ENCODE measurements around the gene DCP2. TPM values are rescaled to one million over a fixed set of nuclear protein-coding genes. Genes with fewer than 3 reads are reported as not detected.

DCP2 gene
- total RNA-seq, 1 experiment from 2014 or later: 38.3 TPM

DNA sequence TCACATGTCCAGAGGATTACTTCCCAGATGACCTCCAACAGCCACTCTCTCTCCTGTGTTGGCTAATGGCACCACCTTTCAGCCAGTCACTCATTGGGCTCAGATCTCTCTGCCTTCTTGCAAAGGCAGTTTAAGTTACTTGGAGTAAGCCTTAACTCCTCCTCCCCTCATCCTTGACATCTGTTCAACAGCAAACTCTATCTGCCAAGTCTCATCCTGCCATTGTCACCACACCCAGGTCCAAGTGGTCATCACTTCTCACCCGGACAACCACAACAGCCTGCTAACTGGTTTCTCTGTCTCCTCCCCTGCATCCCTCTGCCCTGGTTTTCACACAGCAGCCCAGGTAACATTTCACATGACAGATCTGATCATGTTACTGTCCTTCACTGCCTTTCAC is 58.5 kb downstream of the DCP2 start:
- in situ Hi-C loops (cut with HindIII; ENCODE audit: low pct_unique_long_range_greater_than_20kb, low sequenced_read_pairs): no loop called here
- DNase-seq (ENCODE audit: low read depth, low spot score): no peak

DNA sequence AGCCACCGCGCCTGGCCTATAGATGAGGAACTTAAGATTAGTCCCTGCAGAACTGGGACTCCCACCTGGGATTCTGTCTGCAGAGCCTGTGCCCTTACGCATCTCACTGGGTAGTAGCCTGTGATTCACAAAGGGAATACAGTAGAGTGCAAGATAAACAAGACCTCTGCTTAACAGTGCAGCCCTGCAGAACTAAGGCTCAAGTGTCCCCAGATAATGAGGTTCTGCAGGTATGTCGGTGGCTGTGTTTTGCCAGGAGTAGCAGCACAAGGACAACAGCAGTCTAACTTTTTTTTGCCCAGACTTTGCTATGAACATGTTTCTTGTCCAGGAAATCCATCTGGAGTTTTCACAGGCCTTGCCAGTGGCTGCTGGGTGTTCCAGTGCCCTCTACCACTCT is 59.7 kb downstream of the DCP2 start:
- in situ Hi-C loops (cut with HindIII; ENCODE audit: low pct_unique_long_range_greater_than_20kb, low sequenced_read_pairs): no loop called here
- DNase-seq (ENCODE audit: low read depth, low spot score): no peak

DNA sequence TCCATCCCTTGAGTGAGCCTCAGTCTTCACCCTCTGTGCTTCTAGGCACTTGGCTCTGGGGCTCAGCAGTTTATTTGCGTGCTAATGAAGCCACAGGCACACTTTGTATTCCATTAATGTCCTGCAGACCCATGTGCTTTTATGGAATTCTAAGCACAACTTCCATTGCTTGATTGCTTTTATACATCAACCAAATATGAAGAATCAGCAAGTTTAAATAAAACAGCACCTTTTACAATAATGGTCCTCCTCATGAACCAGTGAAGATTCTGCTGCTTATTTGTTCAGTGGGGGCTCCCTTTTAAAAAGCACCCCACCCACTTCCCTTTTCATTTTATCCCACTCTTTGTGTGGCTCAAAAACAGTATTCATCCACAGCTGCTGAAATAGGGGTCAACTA is 60.2 kb downstream of the DCP2 start:
- in situ Hi-C loops (cut with HindIII; ENCODE audit: low pct_unique_long_range_greater_than_20kb, low sequenced_read_pairs): no loop called here
- no peak for DNase-seq (ENCODE audit: low read depth, low spot score)

DNA sequence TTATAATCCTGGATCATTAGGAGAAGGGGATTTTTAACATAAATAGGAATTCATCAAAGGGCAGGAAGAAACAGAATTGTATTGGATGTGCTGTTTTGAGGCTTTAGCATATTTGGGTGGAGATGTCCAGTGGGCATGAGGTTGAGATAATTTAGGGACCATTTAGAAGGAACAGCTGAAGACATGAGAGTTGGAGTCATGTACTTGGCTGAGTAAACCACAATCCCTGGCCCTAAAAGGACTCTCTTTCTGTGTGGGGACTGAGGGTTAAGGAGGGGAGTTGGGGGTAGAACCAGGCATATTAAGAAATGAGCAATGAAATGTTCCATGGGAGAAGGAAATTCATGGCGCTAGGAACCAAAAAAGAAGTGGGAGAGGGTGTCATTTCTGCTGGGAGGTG is 61.5 kb downstream of the DCP2 start:
- in situ Hi-C loops (cut with HindIII; ENCODE audit: low pct_unique_long_range_greater_than_20kb, low sequenced_read_pairs): no loop called here
- no peak for DNase-seq (ENCODE audit: low read depth, low spot score)

DNA sequence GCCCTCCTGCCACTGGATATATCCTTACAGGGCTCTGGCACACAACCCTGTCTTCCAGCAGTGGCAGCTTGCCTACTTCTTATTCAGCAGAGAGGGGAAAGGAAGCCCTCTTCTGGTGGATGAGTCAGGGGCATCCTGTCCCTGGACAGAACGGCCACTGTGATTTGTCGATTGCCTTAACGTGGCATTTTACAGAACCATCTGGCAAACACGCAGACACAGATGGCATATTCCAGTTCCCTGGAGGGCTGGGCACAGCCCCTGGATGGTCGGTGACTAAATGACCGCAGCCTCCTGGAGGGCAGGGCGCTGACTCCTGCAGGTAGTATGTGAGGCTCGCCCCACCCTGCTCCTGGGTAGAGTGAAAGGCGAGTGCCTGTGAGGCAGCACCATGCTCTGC is 62.1 kb downstream of the DCP2 start:
- in situ Hi-C loops (cut with HindIII; ENCODE audit: low pct_unique_long_range_greater_than_20kb, low sequenced_read_pairs): no loop called here
- DNase-seq (ENCODE audit: low read depth, low spot score): peak; percentile 17

DNA sequence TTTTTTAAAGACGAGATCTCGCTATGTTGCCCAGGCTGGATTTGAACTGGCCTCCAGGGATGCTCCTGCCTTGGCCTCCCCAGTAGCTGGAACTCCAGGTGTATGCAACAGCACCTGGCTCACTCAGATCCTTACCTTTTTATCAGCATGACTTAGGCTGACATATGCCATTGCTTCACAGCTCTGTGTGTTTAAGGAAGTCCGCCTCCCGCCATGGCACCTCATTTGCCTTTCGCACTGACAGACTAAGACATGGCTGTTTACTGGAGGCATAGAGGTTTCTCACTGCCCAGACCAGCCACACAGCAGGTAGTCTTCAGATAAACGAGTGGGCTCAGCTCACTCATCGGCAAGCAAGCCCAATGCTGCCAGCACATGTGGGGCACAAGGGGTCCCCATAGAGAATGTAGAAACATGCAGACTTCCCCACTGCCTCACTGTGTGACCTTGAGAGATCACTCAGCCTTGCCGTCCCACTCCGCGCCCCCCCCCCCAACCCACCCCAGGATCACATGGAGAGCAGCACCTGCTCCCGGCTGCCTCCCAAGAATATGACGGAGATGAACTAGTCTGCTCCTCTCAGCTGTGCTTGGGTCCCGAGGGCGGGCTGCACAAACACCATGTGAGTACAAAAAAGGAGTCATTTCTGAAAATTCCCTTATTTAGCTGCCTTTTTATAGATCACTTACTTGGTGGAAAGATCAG is 62.8 kb downstream of the DCP2 start:
- in situ Hi-C loops (cut with HindIII; ENCODE audit: low pct_unique_long_range_greater_than_20kb, low sequenced_read_pairs): no loop called here

DNA sequence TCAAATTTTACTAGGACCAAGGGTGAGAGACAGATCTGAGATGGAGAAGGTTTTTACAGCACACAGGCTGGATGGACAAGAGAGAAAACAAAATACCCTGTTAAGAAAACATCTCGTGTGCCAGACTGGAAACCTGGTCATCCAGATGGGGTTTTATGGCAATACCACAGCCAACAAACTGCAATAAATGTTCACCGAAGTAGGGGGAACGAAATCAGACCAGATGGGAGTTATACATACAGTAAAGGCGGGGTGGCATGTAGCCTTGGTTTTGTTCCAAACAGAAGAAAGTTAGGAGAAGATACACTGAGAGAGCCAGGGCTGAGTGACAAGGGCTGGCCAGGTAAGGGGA is 63.3 kb downstream of the DCP2 start:
- in situ Hi-C loops (cut with HindIII; ENCODE audit: low pct_unique_long_range_greater_than_20kb, low sequenced_read_pairs): no loop called here
- no peak for DNase-seq (ENCODE audit: low read depth, low spot score)

More for the DNA sequence above, 62.8 kb downstream of the DCP2 start:
- no peak for DNase-seq (ENCODE audit: low read depth, low spot score)

DNA sequence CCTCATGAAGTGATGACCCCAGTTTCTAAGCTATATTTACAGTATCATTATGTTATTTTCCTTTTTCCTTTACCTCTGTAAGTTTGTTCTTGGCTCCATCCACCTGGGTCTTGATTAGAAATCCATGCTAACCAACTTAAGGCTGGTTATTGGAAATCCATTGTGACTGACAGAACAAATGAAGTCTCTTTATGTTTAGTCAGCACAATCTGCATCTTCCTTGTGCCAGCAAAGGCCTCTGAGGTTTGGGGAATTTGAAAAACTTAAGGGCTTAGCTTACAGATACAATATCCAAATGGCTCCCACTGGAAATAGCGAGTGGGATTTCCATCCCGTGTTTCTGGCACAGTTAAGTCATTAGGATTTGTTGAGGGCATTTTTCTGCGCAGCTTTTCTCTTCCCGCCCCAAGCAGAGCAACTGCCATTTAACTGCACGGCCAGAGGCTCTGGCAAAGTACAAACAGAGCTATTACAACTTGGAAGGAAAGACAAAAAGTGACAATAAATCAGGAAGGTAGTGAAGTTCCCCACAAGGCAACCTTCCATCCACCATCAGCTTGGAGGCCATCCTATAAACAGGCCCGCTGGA is 64.2 kb downstream of the DCP2 start:
- DNase-seq (ENCODE audit: low read depth, low spot score): no peak
- in situ Hi-C loops (cut with HindIII; ENCODE audit: low pct_unique_long_range_greater_than_20kb, low sequenced_read_pairs): no loop called here

DNA sequence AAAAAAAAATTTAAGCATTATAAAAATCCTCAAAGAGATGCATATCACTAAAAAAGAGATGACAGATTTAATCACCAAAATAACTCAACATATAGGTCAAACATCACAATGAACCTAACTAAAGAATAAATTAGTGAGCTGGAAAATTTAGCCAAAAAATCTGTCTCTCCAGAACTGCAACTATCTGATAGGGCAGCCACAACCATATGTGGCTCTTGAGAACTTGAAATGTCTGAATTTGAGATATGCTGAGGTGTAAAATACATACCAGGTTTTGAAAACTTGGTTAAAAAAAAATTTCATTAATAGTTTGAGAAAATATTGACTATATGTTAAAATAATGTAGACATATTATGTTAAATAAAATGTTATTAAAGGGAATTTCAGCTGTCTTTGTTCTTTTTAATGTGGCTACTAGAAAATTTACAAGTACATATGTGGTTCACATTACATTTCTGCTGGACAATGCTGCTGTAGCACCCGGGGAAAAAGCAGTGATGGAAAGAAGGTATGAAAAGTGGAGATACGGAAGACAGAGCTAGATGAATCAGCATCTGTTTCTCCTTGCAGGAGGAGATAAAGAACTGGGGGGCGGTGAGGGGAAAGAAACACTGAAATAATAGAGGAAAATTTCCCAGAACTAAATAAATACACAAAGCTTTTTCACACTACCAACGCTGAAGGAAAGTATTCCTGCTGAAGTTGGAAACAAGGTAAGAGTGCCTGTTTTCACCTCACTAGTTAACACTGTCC is 66.1 kb downstream of the DCP2 start:
- no peak for DNase-seq (ENCODE audit: low read depth, low spot score)
- in situ Hi-C loops (cut with HindIII; ENCODE audit: low pct_unique_long_range_greater_than_20kb, low sequenced_read_pairs): no loop called here

DNA sequence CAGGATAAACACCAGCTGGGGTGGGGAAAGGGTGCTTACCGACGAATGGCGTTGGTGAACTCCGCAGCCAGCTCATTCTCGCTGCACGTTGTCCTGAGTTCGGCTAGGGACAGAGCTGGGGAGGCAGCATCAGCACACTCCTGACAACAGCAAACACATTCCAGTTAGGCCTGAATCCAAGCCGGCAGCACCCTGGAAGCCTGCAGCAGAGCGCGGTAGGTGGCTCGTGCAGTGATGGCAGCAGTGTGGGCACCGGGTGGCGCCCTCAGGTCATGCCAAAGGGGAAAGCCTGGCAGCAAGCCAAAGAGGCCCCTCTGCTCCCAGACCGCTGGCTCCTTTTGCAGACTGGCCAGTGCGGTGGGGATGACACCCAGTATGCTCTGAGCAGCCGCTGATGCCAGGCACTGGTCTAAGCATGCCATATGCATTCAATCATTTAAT is 66.9 kb downstream of the DCP2 start:
- in situ Hi-C loops (cut with HindIII; ENCODE audit: low pct_unique_long_range_greater_than_20kb, low sequenced_read_pairs): no loop called here
- DNase-seq (ENCODE audit: low read depth, low spot score): no peak

DNA sequence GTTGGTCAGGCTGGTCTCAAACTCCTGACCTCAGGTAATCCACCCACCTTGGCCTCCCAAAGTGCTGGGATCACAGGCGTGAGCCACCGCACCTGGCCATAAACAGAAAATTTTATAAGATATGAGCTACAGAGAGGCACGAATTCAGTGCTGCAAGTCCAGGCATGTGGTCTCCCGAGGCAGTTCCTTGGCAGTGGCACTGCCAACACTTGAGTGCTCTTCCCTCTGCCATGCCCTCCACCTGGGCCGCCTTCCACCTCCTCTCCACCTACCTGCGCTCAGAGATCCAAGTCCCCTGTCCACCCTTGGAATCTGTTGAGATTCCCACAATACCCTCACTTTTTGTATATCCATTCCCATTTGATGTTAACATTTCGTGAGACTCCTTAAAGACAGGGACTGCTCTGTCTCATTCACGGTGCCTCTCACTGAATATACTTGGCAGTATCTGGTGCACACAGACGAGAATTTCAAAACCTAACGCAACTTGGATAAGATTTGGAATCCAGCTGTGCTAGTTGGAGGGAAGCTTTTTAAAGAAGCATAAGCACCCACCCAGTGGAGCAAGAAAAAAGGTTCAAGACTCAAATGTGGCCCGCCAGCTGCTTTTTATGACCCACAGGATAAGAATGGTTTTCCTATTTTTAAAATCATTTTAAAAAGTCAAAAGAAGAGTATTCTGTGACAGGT is 68.3 kb downstream of the DCP2 start:
- in situ Hi-C loops (cut with HindIII; ENCODE audit: low pct_unique_long_range_greater_than_20kb, low sequenced_read_pairs): no loop called here
- no peak for DNase-seq (ENCODE audit: low read depth, low spot score)

DNA sequence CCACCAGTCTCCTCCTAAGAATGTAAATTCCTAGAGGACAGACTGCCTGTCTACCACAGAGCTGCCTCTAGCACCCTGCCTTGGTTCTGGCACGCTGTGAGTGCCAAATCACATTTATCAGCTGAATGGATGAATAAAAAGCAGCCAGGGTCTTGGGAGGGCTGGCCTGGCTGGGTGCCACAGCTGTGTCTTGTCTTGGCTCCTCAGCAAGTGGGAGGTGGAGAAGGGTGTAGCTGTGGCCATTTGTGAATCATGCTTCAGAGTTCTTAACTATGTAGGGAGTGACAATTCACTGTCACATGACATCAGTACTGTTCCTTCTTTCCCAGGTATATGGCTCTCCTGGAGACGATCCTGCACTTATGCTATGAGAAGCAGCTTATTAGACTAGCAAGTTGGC is 70.6 kb downstream of the DCP2 start:
- DNase-seq (ENCODE audit: low read depth, low spot score): no peak
- in situ Hi-C loops (cut with HindIII; ENCODE audit: low pct_unique_long_range_greater_than_20kb, low sequenced_read_pairs): no loop called here

DNA sequence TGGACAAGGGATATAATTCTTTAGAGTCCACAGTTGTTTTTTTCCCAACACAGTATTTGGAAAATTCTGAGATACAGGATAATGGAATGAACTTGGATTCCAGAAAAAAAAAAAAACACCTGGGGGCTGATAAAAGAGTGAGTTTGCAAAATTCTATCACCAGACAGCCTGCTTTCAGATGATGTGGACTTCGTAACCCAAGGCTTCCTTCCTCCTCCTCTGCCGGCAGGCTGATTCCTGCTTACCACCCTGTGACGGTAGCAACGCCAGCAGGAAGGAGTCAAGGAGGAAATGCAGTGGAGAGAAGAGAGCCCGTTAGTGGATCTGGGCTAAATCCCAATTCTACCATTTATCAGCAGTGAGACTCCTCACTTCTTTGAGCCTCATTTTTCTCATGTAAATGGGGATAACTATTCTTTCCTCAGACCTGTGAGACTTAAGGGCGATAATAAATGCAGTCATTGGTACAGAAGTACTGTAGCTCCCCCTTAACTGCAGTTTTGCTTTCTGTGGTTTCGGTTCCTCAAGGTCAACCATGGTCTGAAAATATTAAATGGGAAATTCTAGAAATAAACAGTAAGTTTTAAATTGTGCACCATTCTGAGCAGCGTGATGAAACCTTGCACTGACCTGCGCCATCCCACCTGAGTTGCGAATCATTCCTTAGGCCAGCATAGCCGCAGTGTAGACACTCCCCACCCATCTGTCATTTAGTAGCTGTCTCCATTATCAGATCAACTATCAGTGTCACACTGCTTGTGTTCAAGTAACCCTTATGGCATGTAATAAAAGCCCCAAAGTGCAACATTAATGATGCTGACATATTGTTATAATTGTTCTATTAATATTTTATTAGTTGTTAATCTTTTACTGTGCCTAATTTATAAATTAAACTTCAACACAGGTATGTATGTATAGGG is 71.4 kb downstream of the DCP2 start:
- DNase-seq (ENCODE audit: low read depth, low spot score): no peak
- in situ Hi-C loops (cut with HindIII; ENCODE audit: low pct_unique_long_range_greater_than_20kb, low sequenced_read_pairs): no loop called here

DNA sequence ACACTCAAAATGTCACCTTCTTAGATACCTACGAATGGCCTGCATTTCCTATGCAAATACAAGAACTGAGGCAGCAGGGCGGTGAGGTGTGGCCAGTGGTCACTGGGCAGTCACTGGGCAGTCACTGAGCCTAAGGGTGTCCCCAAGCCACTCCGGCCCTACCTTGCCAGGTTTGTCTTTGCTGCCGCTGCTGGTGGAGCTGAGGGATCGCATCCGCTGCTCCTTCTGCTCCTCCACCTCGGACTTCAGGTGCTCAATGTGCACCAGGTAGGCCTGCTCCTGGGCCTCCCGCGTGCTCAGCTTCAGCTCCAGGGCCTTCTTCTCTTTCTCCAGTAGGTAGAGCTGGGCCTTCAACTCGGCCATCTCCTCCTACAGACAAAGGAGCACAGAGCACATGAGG is 72.3 kb downstream of the DCP2 start:
- DNase-seq (ENCODE audit: low read depth, low spot score): no peak
- in situ Hi-C loops (cut with HindIII; ENCODE audit: low pct_unique_long_range_greater_than_20kb, low sequenced_read_pairs): no loop called here

DNA sequence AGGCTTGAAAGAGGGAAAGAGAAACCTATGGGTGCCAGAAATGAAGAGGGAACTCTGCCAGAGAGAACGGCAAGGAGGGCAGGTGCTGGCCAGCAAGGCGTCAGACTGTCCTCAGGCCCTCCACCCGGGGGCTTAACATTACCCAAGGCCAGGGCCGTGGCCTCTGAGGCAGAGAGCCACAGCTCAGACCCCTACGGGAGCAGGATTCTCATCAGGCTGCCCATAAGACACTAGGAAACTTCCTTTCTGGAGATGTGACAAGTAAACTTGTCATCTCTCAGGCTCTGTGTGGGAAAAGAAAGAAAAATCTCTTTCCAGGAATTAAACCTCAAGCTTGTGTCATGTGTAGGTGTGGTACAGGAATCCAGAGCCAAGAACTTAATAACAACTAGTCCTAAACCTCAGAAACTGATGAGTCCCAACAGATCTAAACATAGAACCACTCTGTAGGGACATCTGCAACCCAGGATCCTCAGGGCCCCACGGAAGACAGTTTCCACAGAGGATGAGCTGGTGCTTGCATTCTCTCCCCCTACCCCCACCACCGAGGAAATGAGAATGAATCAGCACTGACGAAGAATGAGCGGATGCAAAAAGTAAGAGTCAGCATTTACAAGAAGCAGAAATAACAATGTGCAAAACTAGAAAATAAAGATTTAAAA is 74.3 kb downstream of the DCP2 start:
- no peak for DNase-seq (ENCODE audit: low read depth, low spot score)
- in situ Hi-C loops (cut with HindIII; ENCODE audit: low pct_unique_long_range_greater_than_20kb, low sequenced_read_pairs): no loop called here

DNA sequence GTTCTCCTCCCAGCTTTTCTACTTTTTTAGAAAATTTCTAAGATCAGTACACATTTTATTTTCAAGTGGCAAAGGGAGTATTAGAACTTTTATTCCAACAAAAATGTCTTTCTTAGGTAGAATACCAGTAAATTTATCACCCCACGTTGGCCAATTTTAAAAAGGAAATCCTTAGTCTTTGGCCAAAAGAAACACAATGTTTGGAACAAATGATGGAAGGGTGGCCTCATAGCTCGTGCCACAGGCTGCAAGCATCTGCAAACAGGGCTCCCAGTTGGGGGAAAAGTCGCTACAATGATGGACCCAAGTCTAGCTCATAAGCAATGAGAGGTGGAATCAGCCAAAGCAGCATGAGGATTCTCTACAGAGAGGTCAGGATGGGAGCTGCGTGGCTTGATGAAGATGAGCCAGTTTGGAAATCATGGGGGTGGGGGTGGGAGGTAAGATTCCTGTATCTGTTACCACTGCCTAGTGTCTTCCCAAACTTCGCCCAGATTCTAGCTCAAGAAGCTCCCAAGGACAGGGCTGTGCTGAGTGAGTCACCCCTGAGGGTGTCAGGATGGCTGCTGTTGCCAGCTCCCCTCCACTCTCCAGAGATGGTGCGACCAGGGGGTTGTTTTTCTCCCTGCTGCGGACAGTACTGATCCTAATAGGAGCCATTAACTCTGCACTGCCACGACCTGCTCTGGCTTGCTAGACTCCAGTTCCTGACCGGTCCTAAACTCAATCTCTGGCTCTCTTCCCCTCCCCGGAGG is 75.6 kb downstream of the DCP2 start:
- no peak for DNase-seq (ENCODE audit: low read depth, low spot score)
- in situ Hi-C loops (cut with HindIII; ENCODE audit: low pct_unique_long_range_greater_than_20kb, low sequenced_read_pairs): no loop called here

Measured in SK-MEL-5 (cell line).